Transverse colon (tissue), 4 donors: ENCODE results near the gene KRT23. TPM values are rescaled to one million over a fixed set of nuclear protein-coding genes. Genes with fewer than 3 reads are reported as not detected.

ENCODE experiments used
- DNase-seq: peaks from one replicate; pipeline ENCODE4 v3.0.0-alpha.2; 2019
- H3K27ac ChIP-seq, 4 donors: fragments of 200-600 bp; sonication (generic); 2 replicates each; pipeline ENCODE4 v1.5.1; 2016 to 2018; ENCODE audit warnings: inconsistent platforms in 4 of 4
- H3K27me3 ChIP-seq: fragments of 200-600 bp; sonication (generic); 2 replicates; pipeline ENCODE4 v1.5.1; 2017; ENCODE audit warnings: inconsistent platforms
- H3K36me3 ChIP-seq, 4 donors: fragments of 200-600 bp; sonication (generic); 2 replicates each; pipeline ENCODE4 v1.5.1; 2017 to 2019; ENCODE audit warnings: inconsistent platforms in 4 of 4
- H3K4me1 ChIP-seq, 4 donors: fragments of 200-600 bp; sonication (generic); 2 replicates each; pipeline ENCODE4 v1.5.1; 2017 to 2020; ENCODE audit warnings: inconsistent platforms in 4 of 4
- H3K4me3 ChIP-seq, 4 donors: fragments of 200-600 bp; sonication (generic); 1 replicate in 1 of 4; 2 replicates in 3 of 4; pipeline versions ENCODE4 v1.5.1 to v1.6.1; 2017 to 2019; ENCODE audit warnings: inconsistent platforms in 4 of 4
- H3K9me3 ChIP-seq, 2 donors: fragments of 200-600 bp; sonication (generic); 2 replicates each; pipeline ENCODE4 v1.5.1; 2017 to 2019; ENCODE audit warnings: inconsistent platforms in 2 of 2
- EP300 ChIP-seq: sonication (generic); formaldehyde crosslinking; IDR thresholded peaks from one replicate; pipeline ENCODE4 v1.6.1; 2017; ENCODE audit warnings: antibody characterized with exemption, low read depth
- POLR2A ChIP-seq: fragments of 450-650 bp; IDR thresholded peaks from one replicate; pipeline ENCODE4 v1.6.1; 2016; ENCODE audit warnings: antibody characterized with exemption, mild to moderate bottlenecking, moderate library complexity
- POLR2AphosphoS5 ChIP-seq, 3 donors: sonication (generic); formaldehyde crosslinking; IDR thresholded peaks; one replicate each; pipeline ENCODE4 v1.6.1; 2016; ENCODE audit warnings: antibody characterized with exemption in 3 of 3
- WGBS, 2 donors: methylation state at CpG; one replicate each; pipeline ENCODE4 v1.1.5; 2018; ENCODE audit warnings: low coverage in 1 of 2; 5-methylcytosine and 5-hydroxymethylcytosine counted together
- in situ Hi-C, 4 donors: fragments of 200-750 bp; cut with MboI; loops; one replicate each; pipeline versions ENCODE4 v1.15.0 to v1.15.1; 2017; ENCODE audit warnings: low sequenced_read_pairs in 3 of 4, low pct_ligation_motif_present in 1 of 4, low pct_unique_long_range_greater_than_20kb in 1 of 4
- intact Hi-C: fragments of 100-400 bp; cut with DNase I; formaldehyde crosslinking; loops from one replicate; pipeline ENCODE4 v1.15.1; 2023; ENCODE audit warnings: low total_unique reads
- total RNA-seq, 4 donors: library from RNA; depleted of rRNA; stranded (reverse); fragments of >200 nt; gene quantifications; one replicate each; pipeline ENCODE4 v1.1.0, GENCODE V29; 2016
- TF ChIP-seq, protein P1 (sequence below), 5 experiments: fragments of 200-600 bp in 3 of 5; fragments of 450-650 bp in 2 of 5; sonication (generic) in 3 of 5; IDR thresholded peaks; 1 replicate in 2 of 5; 2 replicates in 3 of 5; pipeline ENCODE4 v1.5.1; 2016 to 2017; ENCODE audit warnings: antibody characterized with exemption in 5 of 5, inconsistent platforms in 3 of 5, mild to moderate bottlenecking in 2 of 5, moderate library complexity in 1 of 5

The KRT23 gene
- total RNA-seq, 4 donors from 2014 or later, result 1.1 to 2.5 TPM; not detected in 2

DNA sequence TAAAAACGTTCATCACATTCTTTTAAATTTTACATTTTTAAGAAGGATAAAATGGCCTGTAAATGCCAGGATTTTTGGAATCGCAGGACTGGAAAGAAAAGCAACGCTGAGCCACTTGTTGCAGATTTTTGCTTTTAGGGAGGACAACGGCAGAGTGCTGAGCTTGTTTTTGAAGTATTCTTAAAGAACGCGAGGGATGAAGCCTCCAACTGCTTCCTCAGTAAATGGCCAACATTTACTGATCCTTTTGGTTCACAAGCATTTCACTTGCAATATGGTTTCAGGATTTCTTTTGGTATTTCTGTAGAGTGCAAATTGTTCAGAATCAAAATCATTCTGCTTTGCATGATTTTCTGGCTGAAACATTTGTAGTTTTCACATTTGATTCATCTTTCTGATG is 2.8 kb upstream of the KRT23 start:
- Histone ChIP-seq H3K27ac (no peak overlapping the region), H3K27me3 (no peaks in the 10 kb centered on the region), H3K36me3 (no peaks in the 10 kb centered on the region), H3K4me3 (no peak overlapping the region), H3K4me1 (peaks cover 0 to 10% (median 0%) of the 10 kb centered on the region in 4 donors), H3K9me3 (no peaks in the 10 kb centered on the region)
- in situ Hi-C loops (no loop called here), intact Hi-C loops (no loop called here)
- no peak for DNase-seq
- WGBS, 2 donors, result 80 to 86% methylated on average over 6 of the region's 6 CpGs
- TF ChIP-seq, protein P1, sequence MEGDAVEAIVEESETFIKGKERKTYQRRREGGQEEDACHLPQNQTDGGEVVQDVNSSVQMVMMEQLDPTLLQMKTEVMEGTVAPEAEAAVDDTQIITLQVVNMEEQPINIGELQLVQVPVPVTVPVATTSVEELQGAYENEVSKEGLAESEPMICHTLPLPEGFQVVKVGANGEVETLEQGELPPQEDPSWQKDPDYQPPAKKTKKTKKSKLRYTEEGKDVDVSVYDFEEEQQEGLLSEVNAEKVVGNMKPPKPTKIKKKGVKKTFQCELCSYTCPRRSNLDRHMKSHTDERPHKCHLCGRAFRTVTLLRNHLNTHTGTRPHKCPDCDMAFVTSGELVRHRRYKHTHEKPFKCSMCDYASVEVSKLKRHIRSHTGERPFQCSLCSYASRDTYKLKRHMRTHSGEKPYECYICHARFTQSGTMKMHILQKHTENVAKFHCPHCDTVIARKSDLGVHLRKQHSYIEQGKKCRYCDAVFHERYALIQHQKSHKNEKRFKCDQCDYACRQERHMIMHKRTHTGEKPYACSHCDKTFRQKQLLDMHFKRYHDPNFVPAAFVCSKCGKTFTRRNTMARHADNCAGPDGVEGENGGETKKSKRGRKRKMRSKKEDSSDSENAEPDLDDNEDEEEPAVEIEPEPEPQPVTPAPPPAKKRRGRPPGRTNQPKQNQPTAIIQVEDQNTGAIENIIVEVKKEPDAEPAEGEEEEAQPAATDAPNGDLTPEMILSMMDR (IDR thresholded peaks at IDR 0.05), result no peak
- no peak for TF ChIP-seq POLR2AphosphoS5 (IDR thresholded peaks at IDR 0.05)
- TF ChIP-seq POLR2A, result no peak
- no peak for TF ChIP-seq EP300

DNA sequence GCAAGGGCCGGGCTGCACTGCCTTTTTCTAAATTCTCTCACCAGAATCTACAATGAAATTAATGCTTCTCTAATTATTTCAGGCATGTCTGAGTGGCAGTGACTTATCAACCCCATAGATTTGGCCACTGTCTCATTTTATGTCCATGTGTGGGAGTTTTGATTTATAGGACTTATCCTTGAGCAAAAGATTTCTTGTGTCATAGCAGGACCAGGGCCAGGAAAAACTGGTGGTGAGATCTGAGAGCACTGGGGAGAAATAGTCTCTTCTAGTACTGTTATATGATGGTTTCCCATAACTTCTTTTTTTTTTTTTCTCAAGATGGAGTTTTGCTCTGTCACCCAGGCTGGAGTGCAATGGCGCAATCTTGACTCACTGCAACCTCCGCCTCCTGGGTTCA is 1.5 kb upstream of the KRT23 start:
- no peak for DNase-seq
- no peak overlapping the region for H3K27ac ChIP-seq
- 83 to 93% methylated on average over 2 to 3 of the region's 3 CpGs for WGBS, 2 donors
- H3K4me1 ChIP-seq, result peaks cover 0 to 10% (median 0%) of the 10 kb centered on the region in 4 donors
- H3K9me3 ChIP-seq, result no peaks in the 10 kb centered on the region
- TF ChIP-seq POLR2A, result no peak
- TF ChIP-seq, protein P1 (IDR thresholded peaks at IDR 0.05), result no peak
- TF ChIP-seq EP300, result no peak
- TF ChIP-seq POLR2AphosphoS5 (IDR thresholded peaks at IDR 0.05), result no peak
- in situ Hi-C loops (no loop called here), intact Hi-C loops (no loop called here)
- H3K36me3 ChIP-seq, result no peaks in the 10 kb centered on the region
- H3K4me3 ChIP-seq, result no peak overlapping the region
- H3K27me3 ChIP-seq, result no peaks in the 10 kb centered on the region

DNA sequence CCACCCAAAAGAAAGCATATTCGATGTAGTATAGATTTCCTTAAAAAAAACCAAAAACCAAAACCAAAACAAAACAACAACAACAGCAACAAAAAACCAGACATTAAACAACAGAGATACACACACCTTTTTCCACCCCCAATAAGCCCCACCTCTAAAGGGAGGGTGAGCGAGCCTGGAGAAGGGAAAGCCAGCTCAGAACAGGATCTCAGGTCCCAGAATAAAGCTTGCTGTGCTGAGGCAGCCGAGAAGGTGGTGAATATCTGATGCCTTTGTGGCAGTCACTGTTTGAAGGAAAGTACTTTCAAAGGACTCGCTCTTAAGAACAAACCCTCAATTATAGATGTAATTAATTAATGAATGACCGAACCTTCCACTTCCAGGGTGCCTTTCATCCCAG is 470 bp downstream of the KRT23 start:
- Histone ChIP-seq H3K4me3 (no peak overlapping the region), H3K9me3 (no peaks in the 10 kb centered on the region), H3K27ac (no peak overlapping the region), H3K27me3 (no peaks in the 10 kb centered on the region), H3K4me1 (peaks cover 0 to 10% (median 0%) of the 10 kb centered on the region in 4 donors), H3K36me3 (no peaks in the 10 kb centered on the region)
- no peak for DNase-seq
- TF ChIP-seq POLR2A (no peak), EP300 (no peak), POLR2AphosphoS5 (IDR thresholded peaks at IDR 0.05) (no peak)
- TF ChIP-seq, protein P1 (IDR thresholded peaks at IDR 0.05), result no peak
- in situ Hi-C loops, result no loop called here
- intact Hi-C loops, result no loop called here
- WGBS, 2 donors, result 58 to 70% methylated on average over 2 to 5 of the region's 5 CpGs

DNA sequence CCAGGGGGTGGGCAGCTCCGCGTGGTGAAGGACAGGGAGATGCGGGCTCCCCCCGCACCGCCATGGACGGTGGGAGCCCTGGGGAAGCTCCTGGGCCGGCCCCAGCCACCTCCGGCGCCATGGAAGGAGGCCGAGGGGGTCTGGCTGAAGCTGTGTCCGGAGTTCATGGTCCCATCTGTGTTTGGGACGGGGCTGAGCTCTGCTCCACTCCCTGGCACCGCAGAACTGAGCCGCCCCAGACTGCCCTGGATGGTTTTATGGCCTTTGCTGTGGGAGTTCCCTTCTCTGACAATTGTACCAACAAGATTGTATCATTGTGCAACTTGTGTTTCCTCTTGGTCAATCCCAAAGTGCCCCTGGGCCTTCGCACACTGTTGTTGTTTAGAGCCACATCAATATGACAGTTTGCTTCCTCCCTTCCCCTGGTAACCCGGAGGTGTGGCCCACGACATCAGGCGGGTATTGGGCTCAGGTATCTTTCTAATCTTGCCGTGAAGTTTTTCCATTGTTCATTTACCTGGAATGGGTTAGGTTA is 942 bp downstream of the KRT23 start:
- no peak overlapping the region for H3K4me3 ChIP-seq
- H3K4me1 ChIP-seq, result peaks cover 0 to 10% (median 0%) of the 10 kb centered on the region in 4 donors
- H3K36me3 ChIP-seq, result no peaks in the 10 kb centered on the region
- TF ChIP-seq, protein P1 (IDR thresholded peaks at IDR 0.05), result no peak
- TF ChIP-seq POLR2A (no peak), EP300 (no peak), POLR2AphosphoS5 (IDR thresholded peaks at IDR 0.05) (no peak)
- H3K27ac ChIP-seq, result no peak overlapping the region
- peak; percentile 33 for DNase-seq
- intact Hi-C loops (no loop called here), in situ Hi-C loops (no loop called here)
- H3K27me3 ChIP-seq, result no peaks in the 10 kb centered on the region
- no peaks in the 10 kb centered on the region for H3K9me3 ChIP-seq
- WGBS, 2 donors, result 26 to 78% methylated on average over 5 to 19 of the region's 19 CpGs
